Heart left ventricle (tissue), 13 donors: ENCODE measurements around the gene SMCR8.

ENCODE experiments used
- POLR2A ChIP-seq, 2 donors: fragments of 450-650 bp; IDR thresholded peaks; one replicate each; pipeline ENCODE4 v1.6.1; 2017; ENCODE audit warnings: antibody characterized with exemption in 2 of 2, mild to moderate bottlenecking in 2 of 2, moderate library complexity in 2 of 2
- TF ChIP-seq, protein P1 (sequence below), 12 donors: fragments of 200-600 bp; sonication (generic) in 4 of 12; IDR thresholded peaks; one replicate each; pipeline versions ENCODE4 v1.5.0 to v1.8.0; 2018 to 2022; ENCODE audit warnings: antibody characterized with exemption in 12 of 12, mild to moderate bottlenecking in 5 of 12
- donor health status: ischemic (EF 13 %, LVEDD 7.1; RV severe dilation, severe dysfunction).
- donor health status: DM: no; HTN: yes; CAD: no.
- donor health status: DM: no; HTN: no; CAD: no.
- donor health status: ischemic (EF 25% LVEDD 6.9; RV normal size, moderate dysfunction).
- donor health status: ischemic (EF 25% LVEDD 5.7; RV mildly dilated, moderate dysfunction).
- donor health status: ischemic (EF 35%, LVEDD 5.7; RV mildly dilated, moderate dysfunction).
- donor health status: nonischemic (EF 11% LVEDD 7.7; RV severe dilation, severe dysfunction).
- donor health status: DM: yes; HTN: yes; CAD: no.
- donor health status: PGD.
- donor health status: ischemic (EF 29% LVEDD 5.4; RV normal size, mild dysfunction).
- donor health status: nonischemic (EF 23%, LVEDD 6.1; RV moderate dilation, normal function).

GRCh38 chr17:18323507-18324139, 8.5 kb downstream of the SMCR8 start:
- TF ChIP-seq, protein P1, sequence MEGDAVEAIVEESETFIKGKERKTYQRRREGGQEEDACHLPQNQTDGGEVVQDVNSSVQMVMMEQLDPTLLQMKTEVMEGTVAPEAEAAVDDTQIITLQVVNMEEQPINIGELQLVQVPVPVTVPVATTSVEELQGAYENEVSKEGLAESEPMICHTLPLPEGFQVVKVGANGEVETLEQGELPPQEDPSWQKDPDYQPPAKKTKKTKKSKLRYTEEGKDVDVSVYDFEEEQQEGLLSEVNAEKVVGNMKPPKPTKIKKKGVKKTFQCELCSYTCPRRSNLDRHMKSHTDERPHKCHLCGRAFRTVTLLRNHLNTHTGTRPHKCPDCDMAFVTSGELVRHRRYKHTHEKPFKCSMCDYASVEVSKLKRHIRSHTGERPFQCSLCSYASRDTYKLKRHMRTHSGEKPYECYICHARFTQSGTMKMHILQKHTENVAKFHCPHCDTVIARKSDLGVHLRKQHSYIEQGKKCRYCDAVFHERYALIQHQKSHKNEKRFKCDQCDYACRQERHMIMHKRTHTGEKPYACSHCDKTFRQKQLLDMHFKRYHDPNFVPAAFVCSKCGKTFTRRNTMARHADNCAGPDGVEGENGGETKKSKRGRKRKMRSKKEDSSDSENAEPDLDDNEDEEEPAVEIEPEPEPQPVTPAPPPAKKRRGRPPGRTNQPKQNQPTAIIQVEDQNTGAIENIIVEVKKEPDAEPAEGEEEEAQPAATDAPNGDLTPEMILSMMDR (IDR thresholded peaks at IDR 0.05): no peak
- TF ChIP-seq POLR2A (IDR thresholded peaks at IDR 0.05): no peak
